GM12878 (cell line): ENCODE results near the gene SSBP2. TPM values are rescaled to one million over a fixed set of nuclear protein-coding genes. Genes with fewer than 3 reads are reported as not detected.

ENCODE experiments used
- ATAC-seq: fragments of 200-7000 bp; cut with Tn5 transposase; 3 replicates; pipeline ENCODE4 v1.9.1; 2020; ENCODE audit warnings: mild to moderate bottlenecking, moderate library complexity
- BruUV-seq: library from RNA; stranded (reverse); fragments of 400-500 nt; replicated peaks from 2 replicates; lab custom pipeline; 2021; lab: Mats Ljungman, UMichigan
- CTCF ChIA-PET: fragments of 300-600 bp; sonication (Branson Sonifier 250); formaldehyde crosslinking; extraction: SDS; loops from one replicate; lab custom pipeline; 2021; ENCODE audit warnings: inconsistent platforms; lab: Yijun Ruan, JAX
- POLR2A ChIA-PET: fragments of 350-600 bp; formaldehyde crosslinking; extraction: SDS; loops from one replicate; lab custom pipeline; 2021; ENCODE audit warnings: inconsistent platforms; lab: Charles Lee
- RAD21 ChIA-PET: fragments of 300-600 bp; sonication (Branson Sonifier 250); formaldehyde crosslinking; loops from one replicate; lab custom pipeline; 2023; ENCODE audit warnings: antibody characterized with exemption; ENCODE audit not compliant: unreplicated experiment; lab: Charles Lee
- SMC1A ChIA-PET: fragments of 300-600 bp; sonication (Branson Sonifier 250); formaldehyde crosslinking; loops from one replicate; lab custom pipeline; 2023; ENCODE audit not compliant: unreplicated experiment, uncharacterized antibody; lab: Charles Lee
- DNase-seq: peaks from one replicate; pipeline ENCODE4 v3.0.0-alpha.2; 2011; ENCODE audit warnings: low read depth, low spot score
- FAIRE-seq: peaks from 3 replicates; lab custom pipeline; 2011; peaks lifted over from hg19 to GRCh38; lab: Jason Lieb, UNC
- H2AFZ ChIP-seq: 2 replicates; pipeline ENCODE4 v1.6.0; 2011; ENCODE audit warnings: low read depth, low read length, control low read depth; ENCODE audit not compliant: control insufficient read depth
- H3K27ac ChIP-seq: 2 replicates; pipeline ENCODE4 v1.5.1; 2011; ENCODE audit warnings: control low read depth; ENCODE audit not compliant: control insufficient read depth, insufficient read depth
- H3K27me3 ChIP-seq, 2 experiments: replicated peaks in 1 of 2; 2 replicates each; pipeline versions ENCODE4 v1.6.0 to v1.6.1; 2011; ENCODE audit warnings: low read length in 1 of 2; ENCODE audit not compliant: control insufficient read depth in 2 of 2, insufficient read depth in 2 of 2
- H3K36me3 ChIP-seq, 2 experiments: 2 replicates each; pipeline ENCODE4 v1.5.1; 2011; ENCODE audit warnings: low read length in 1 of 2; ENCODE audit not compliant: control insufficient read depth in 2 of 2, insufficient read depth in 2 of 2
- H3K4me1 ChIP-seq: 2 replicates; pipeline ENCODE4 v1.6.1; 2011; ENCODE audit warnings: mild to moderate bottlenecking, low read length, moderate library complexity, mixed read lengths; ENCODE audit not compliant: control insufficient read depth, insufficient read depth
- H3K4me2 ChIP-seq: 2 replicates; pipeline ENCODE4 v1.6.0; 2011; ENCODE audit warnings: control low read depth; ENCODE audit not compliant: control insufficient read depth, insufficient read depth
- H3K4me3 ChIP-seq: fragments of 200-600 bp; sonication (generic); 2 replicates; pipeline ENCODE4 v1.5.1; 2016
- H3K79me2 ChIP-seq: 2 replicates; pipeline ENCODE4 v1.6.0; 2011; ENCODE audit warnings: low read length; ENCODE audit not compliant: control insufficient read depth, insufficient read depth
- H3K9ac ChIP-seq: 2 replicates; pipeline ENCODE4 v1.8.0; 2011; ENCODE audit warnings: low read length, control low read depth, mixed read lengths; ENCODE audit not compliant: control insufficient read depth, insufficient read depth
- H3K9me3 ChIP-seq: replicated peaks from 3 replicates; pipeline ENCODE4 v1.5.1; 2011; ENCODE audit warnings: mild to moderate bottlenecking, low read length; ENCODE audit not compliant: control insufficient read depth, insufficient read depth
- H4K20me1 ChIP-seq: 2 replicates; pipeline ENCODE4 v1.6.0; 2011; ENCODE audit not compliant: control insufficient read depth, insufficient read depth
- BCL3 ChIP-seq: IDR thresholded peaks from 2 replicates; pipeline ENCODE4 v1.6.1; 2011; ENCODE audit warnings: borderline replicate concordance, low read depth, mild to moderate bottlenecking, moderate library complexity, low read length; ENCODE audit not compliant: insufficient read depth, poor library complexity, severe bottlenecking
- BHLHE40 ChIP-seq, 2 experiments: fragments of 450-650 bp in 1 of 2; IDR thresholded peaks; 2 replicates each; pipeline ENCODE4 v1.6.1; 2011 to 2017; ENCODE audit warnings: low read depth in 2 of 2, borderline replicate concordance in 1 of 2, improper control_type of control experiment in 1 of 2, low read length in 1 of 2, mild to moderate bottlenecking in 1 of 2
- CHD1 ChIP-seq: IDR thresholded peaks from 2 replicates; pipeline ENCODE4 v1.6.1; 2012; ENCODE audit warnings: low read depth, low read length, improper control_type of control experiment
- LARP7 ChIP-seq: fragments of 450-650 bp; IDR thresholded peaks from 2 replicates; pipeline ENCODE4 v1.6.1; 2017; ENCODE audit warnings: mild to moderate bottlenecking
- NFIC ChIP-seq: IDR thresholded peaks from 2 replicates; pipeline ENCODE4 v1.6.1; 2012; ENCODE audit warnings: low read depth, mild to moderate bottlenecking, inconsistent platforms, low read length, moderate library complexity
- NR2F1 ChIP-seq: fragments of 450-650 bp; conservative IDR thresholded peaks from 2 replicates; pipeline ENCODE4 v1.6.1; 2017; ENCODE audit warnings: mild to moderate bottlenecking
- RB1 ChIP-seq: fragments of 450-650 bp; formaldehyde crosslinking; IDR thresholded peaks from 2 replicates; pipeline ENCODE4 v1.6.1; 2017; ENCODE audit warnings: mild to moderate bottlenecking, borderline replicate concordance
- WGBS: methylation state at CpG from one replicate; pipeline ENCODE4 v1.1.6; 2016; ENCODE audit warnings: low lambda C conversion rate; ENCODE audit not compliant: insufficient replicate concordance, insufficient coverage; ENCODE audit errors: missing lambda C conversion rate; 5-methylcytosine and 5-hydroxymethylcytosine counted together
- in situ Hi-C: fragments of 300-500 bp; cut with MboI; formaldehyde crosslinking; loops from 9 replicates; pipeline ENCODE4 v1.14.3; 2018; ENCODE audit warnings: mixed read lengths
- intact Hi-C: fragments of 100-400 bp; cut with micrococcal nuclease; formaldehyde crosslinking; loops from one replicate; pipeline ENCODE4 v1.14.2; 2022; ENCODE audit not compliant: unreplicated experiment
- polyA plus RNA-seq, 11 experiments: library from polyadenylated mRNA; depleted of rRNA in 4 of 11; unstranded in 6 of 11; stranded (reverse) in 5 of 11; fragments of >200 nt; fragmentation: Nextera tagmentation in 4 of 11; fragmentation: Illumina TruSeq in 1 of 11; extraction: Ambion mirVana in 4 of 11; extraction: Trizol in 1 of 11; gene quantifications; 1 replicate in 1 of 11; 2 replicates in 10 of 11; pipeline versions ENCODE4 v1.2.1 to v1.2.3, GENCODE V29; 2011 to 2016; ENCODE audit warnings: inconsistent platforms in 2 of 11, missing spikeins in 2 of 11, low read depth in 1 of 11
- total RNA-seq, 4 experiments: library from RNA; depleted of rRNA in 3 of 4; stranded (reverse); fragments of >200 nt in 3 of 4; fragmentation: Illumina TruSeq in 1 of 4; extraction: Trizol in 1 of 4; gene quantifications; 2 replicates each; pipeline versions ENCODE4 v1.2.1 to v1.2.3, GENCODE V29; 2013 to 2021

The SSBP2 gene
- total and polyA plus RNA-seq, 10 of the 15 experiments (the other 5 are each of a cell fraction or from before 2014, with no cell fraction given), result 52.2 to 132 (median 110) TPM

GRCh38 chr5:81718300-81718699 is 32.6 kb downstream of the SSBP2 start:
- DNase-seq, result no peak
- Histone ChIP-seq H3K9me3 (no peaks in the 10 kb centered on the region; the same call in 2 of the 3 replicates), H3K27me3 (no peaks in the 10 kb centered on the region), H2AFZ (peak overlapping the region; percentile 37), H3K4me3 (no peak overlapping the region), H3K36me3 (no peaks in the 10 kb centered on the region), H4K20me1 (no peaks in the 10 kb centered on the region), H3K9ac (no peak overlapping the region), H3K27ac (peak overlapping the region; percentile 3; the same call in 1 of the 2 replicates), H3K4me2 (peak overlapping the region; percentile 72), H3K4me1 (peaks cover 6% of the 10 kb centered on the region; the same call in 1 of the 2 replicates), H3K79me2 (peaks cover 81% of the 10 kb centered on the region)
- TF ChIP-seq NFIC (no peak), BCL3 (no peak), LARP7 (no peak), NR2F1 (peak; percentile 64), BHLHE40 (IDR thresholded peaks at IDR 0.05; ENCODE audit: borderline replicate concordance in 1 of 2, low read depth in 2 of 2, low read length in 1 of 2) (peak in 1 of 2 experiments; percentile 54; a peak in 2 of 4 replicates), RB1 (no peak), CHD1 (no peak)
- peak; percentile 20; the same call in 1 of the 3 replicates for ATAC-seq
- intact Hi-C loops, result no loop called here
- 75% methylated on average over 6 of the region's 6 CpGs for WGBS
- CTCF ChIA-PET, result interaction anchor here (0.7 to 1.1 kb wide), 6 partner anchors 9 to 147 kb away, joined by 3 read pairs; no protein-coding TSS in a partner anchor
- RAD21 ChIA-PET, result interaction anchor here (0.9 to 1.0 kb wide), 2 partner anchors 9 to 31 kb away, joined by 3 to 4 read pairs; no protein-coding TSS in a partner anchor
- POLR2A ChIA-PET, result interaction anchor here (1.0 to 1.4 kb wide), 3 partner anchors 12 to 33 kb away, joined by 3 read pairs; partner anchors contain the start of gene SSBP2
- in situ Hi-C loops, result no loop called here
- FAIRE-seq, result no peak
- SMC1A ChIA-PET, result interaction anchor here (0.8 to 1.6 kb wide), 7 partner anchors 9 to 112 kb away, joined by 3 to 6 read pairs (median 3); no protein-coding TSS in a partner anchor
- no TSS peak for BruUV-seq
